WTC11 (cell line): Measurements from ENCODE around the gene RYR1. TPM values are rescaled to one million over a fixed set of nuclear protein-coding genes. Genes with fewer than 3 reads are reported as not detected.

ENCODE experiments used
- ATAC-seq: fragments of 200-7000 bp; cut with Tn5 transposase; 2 replicates; pipeline ENCODE4 v1.10.0; 2021; ENCODE audit warnings: mild to moderate bottlenecking, moderate library complexity
- CTCF ChIA-PET: fragments of 300-600 bp; sonication (Branson Sonifier 250); formaldehyde crosslinking; loops from one replicate; lab custom pipeline; 2021; ENCODE audit warnings: antibody characterized with exemption; lab: Charles Lee
- POLR2A ChIA-PET: fragments of 350-600 bp; sonication (Branson Sonifier 250); formaldehyde crosslinking; loops from one replicate; lab custom pipeline; 2021; ENCODE audit warnings: antibody characterized with exemption; lab: Charles Lee
- DNase-seq: peaks from one replicate; pipeline ENCODE4 v3.0.0; 2021; ENCODE audit warnings: low spot score
- H3K27ac Mint-ChIP-seq: 2 replicates; pipeline ENCODE4 v1.8.0; 2021; ENCODE audit warnings: mixed read lengths
- H3K27me3 Mint-ChIP-seq: 2 replicates; pipeline ENCODE4 v1.8.0; 2021; ENCODE audit warnings: low read depth, mild to moderate bottlenecking, moderate library complexity, mixed read lengths
- H3K36me3 Mint-ChIP-seq: 2 replicates; pipeline ENCODE4 v1.8.0; 2021; ENCODE audit warnings: mixed read lengths
- H3K4me1 Mint-ChIP-seq: 2 replicates; pipeline ENCODE4 v1.8.0; 2022; ENCODE audit warnings: mixed read lengths
- H3K4me3 Mint-ChIP-seq: 2 replicates; pipeline ENCODE4 v1.8.0; 2021; ENCODE audit warnings: mild to moderate bottlenecking, moderate library complexity, mixed read lengths
- H3K9me3 Mint-ChIP-seq: 2 replicates; pipeline ENCODE4 v1.8.0; 2021; ENCODE audit warnings: mixed read lengths
- AR ChIP-seq: fragments of 250-450 bp; sonication (Bioruptor Pico); IDR thresholded peaks from 2 replicates; pipeline ENCODE4 v1.9.0; 2021; ENCODE audit warnings: mild to moderate bottlenecking
- ATF2 ChIP-seq: sonication (generic); formaldehyde crosslinking; IDR thresholded peaks from 2 replicates; pipeline ENCODE4 v1.8.1; 2022; ENCODE audit warnings: low read depth, missing genetic modification reagents, borderline replicate concordance
- ATF3 ChIP-seq: sonication (generic); formaldehyde crosslinking; conservative IDR thresholded peaks from 2 replicates; pipeline ENCODE4 v1.8.1; 2022; ENCODE audit warnings: mild to moderate bottlenecking, missing genetic modification reagents
- CDX4 ChIP-seq: fragments of 250-450 bp; sonication (Bioruptor Pico); IDR thresholded peaks from 2 replicates; pipeline ENCODE4 v1.9.0; 2021; ENCODE audit warnings: moderate library complexity, mild to moderate bottlenecking, inconsistent platforms, borderline replicate concordance
- CREB1 ChIP-seq: sonication (generic); formaldehyde crosslinking; IDR thresholded peaks from 2 replicates; pipeline ENCODE4 v1.8.0; 2023; ENCODE audit warnings: mild to moderate bottlenecking, missing genetic modification reagents
- CTCF ChIP-seq: fragments of 200-600 bp; IDR thresholded peaks from 2 replicates; pipeline ENCODE4 v1.8.0; 2022; ENCODE audit warnings: antibody characterized with exemption
- E2F5 ChIP-seq: sonication (generic); formaldehyde crosslinking; IDR thresholded peaks from 2 replicates; pipeline ENCODE4 v1.8.1; 2022; ENCODE audit warnings: mild to moderate bottlenecking, moderate library complexity, missing genetic modification reagents
- ESRRA ChIP-seq: sonication (generic); formaldehyde crosslinking; IDR thresholded peaks from 2 replicates; pipeline ENCODE4 v1.8.1; 2022; ENCODE audit warnings: mild to moderate bottlenecking, missing genetic modification reagents, borderline replicate concordance
- GRHL2 ChIP-seq: fragments of 250-450 bp; sonication (Bioruptor Pico); IDR thresholded peaks from 2 replicates; pipeline ENCODE4 v1.8.0; 2022; ENCODE audit warnings: mild to moderate bottlenecking, moderate library complexity; ENCODE audit not compliant: insufficient replicate concordance, severe bottlenecking
- GTF2I ChIP-seq: fragments of 250-450 bp; sonication (Bioruptor Pico); conservative IDR thresholded peaks from 2 replicates; pipeline ENCODE4 v1.4.0; 2021; ENCODE audit warnings: mild to moderate bottlenecking
- NFATC4 ChIP-seq: fragments of 250-450 bp; sonication (Bioruptor Pico); IDR thresholded peaks from 2 replicates; pipeline ENCODE4 v1.9.0; 2021; ENCODE audit warnings: mild to moderate bottlenecking
- PRRX2 ChIP-seq: fragments of 250-450 bp; sonication (Bioruptor Pico); IDR thresholded peaks from 2 replicates; pipeline ENCODE4 v1.8.0; 2021; ENCODE audit warnings: mild to moderate bottlenecking
- RORB ChIP-seq: fragments of 250-450 bp; sonication (Bioruptor Pico); IDR thresholded peaks from 2 replicates; pipeline ENCODE4 v1.9.0; 2021; ENCODE audit warnings: mild to moderate bottlenecking
- SMAD4 ChIP-seq: sonication (generic); formaldehyde crosslinking; IDR thresholded peaks from 2 replicates; pipeline ENCODE4 v1.8.0; 2022; ENCODE audit warnings: mild to moderate bottlenecking, missing genetic modification reagents
- SOX15 ChIP-seq: fragments of 250-450 bp; sonication (Bioruptor Pico); IDR thresholded peaks from 2 replicates; pipeline ENCODE4 v1.9.0; 2021; ENCODE audit warnings: mild to moderate bottlenecking
- USF1 ChIP-seq: sonication (generic); formaldehyde crosslinking; IDR thresholded peaks from 2 replicates; pipeline ENCODE4 v1.8.0; 2022; ENCODE audit warnings: mild to moderate bottlenecking, missing genetic modification reagents
- USF2 ChIP-seq: sonication (generic); formaldehyde crosslinking; IDR thresholded peaks from 2 replicates; pipeline ENCODE4 v1.8.1; 2023; ENCODE audit warnings: mild to moderate bottlenecking, missing genetic modification reagents, moderate library complexity
- ZNF532 ChIP-seq: fragments of 250-450 bp; sonication (Bioruptor Pico); IDR thresholded peaks from 2 replicates; pipeline ENCODE4 v1.9.0; 2021; ENCODE audit warnings: mild to moderate bottlenecking, borderline replicate concordance
- total RNA-seq: library from RNA; stranded (reverse); gene quantifications from 3 replicates; pipeline ENCODE4 v1.2.3, GENCODE V29; 2021

RYR1 gene
- total RNA-seq, 1 experiment from 2014 or later, result 24.2 TPM

GRCh38 chr19:38497907-38498306, 64.4 kb downstream of the RYR1 start:
- H3K9me3 Mint-ChIP-seq, result no peaks in the 10 kb centered on the region; the same call in 1 of the 2 replicates
- no peak for ATAC-seq
- CTCF ChIA-PET, result no interaction called here
- H3K4me1 Mint-ChIP-seq, result peaks cover 15% of the 10 kb centered on the region
- no peaks in the 10 kb centered on the region for H3K27me3 Mint-ChIP-seq
- H3K36me3 Mint-ChIP-seq, result peaks cover 56% of the 10 kb centered on the region
- TF ChIP-seq CREB1 (CRISPR knock-in tag) (no peak), NFATC4 (CRISPR knock-in tag) (no peak), GRHL2 (CRISPR knock-in tag) (no peak), USF1 (CRISPR knock-in tag) (no peak), CTCF (no peak), ZNF532 (CRISPR knock-in tag) (no peak), ATF3 (no peak), USF2 (CRISPR knock-in tag) (no peak), SOX15 (CRISPR knock-in tag) (no peak), PRRX2 (CRISPR knock-in tag) (no peak), CDX4 (CRISPR knock-in tag) (no peak), ATF2 (CRISPR knock-in tag) (no peak), GTF2I (CRISPR knock-in tag) (no peak), E2F5 (CRISPR knock-in tag) (no peak), SMAD4 (CRISPR knock-in tag) (no peak), ESRRA (CRISPR knock-in tag) (no peak), RORB (CRISPR knock-in tag) (no peak), AR (CRISPR knock-in tag) (no peak)
- H3K4me3 Mint-ChIP-seq, result no peak overlapping the region
- peak overlapping the region; percentile 64; the same call in 1 of the 2 replicates for H3K27ac Mint-ChIP-seq
- POLR2A ChIA-PET, result no interaction called here
- no peak for DNase-seq
